DOHH2 (cell line): ENCODE measurements around the gene CALU.
A peak's percentile ranks its signal among the peaks of the same experiment; 100 is the strongest.

Experiments used
- H3F3A ChIP-seq: fragments of 200-600 bp; sonication (generic), shearing (Covaris generic); 2 replicates; pipeline ENCODE4 v1.6.0; 2016; ENCODE audit warnings: antibody characterized with exemption, mild to moderate bottlenecking; ENCODE audit not compliant: control insufficient read depth, insufficient read depth
- H3K27ac ChIP-seq: fragments of 200-600 bp; sonication (generic); 2 replicates; pipeline ENCODE4 v1.5.1; 2014; ENCODE audit warnings: low read depth, mild to moderate bottlenecking, low read length, moderate library complexity
- H3K27me3 ChIP-seq: fragments of 200-600 bp; sonication (generic); 2 replicates; pipeline ENCODE4 v1.6.1; 2014; ENCODE audit warnings: mild to moderate bottlenecking, low read length, mixed read lengths; ENCODE audit not compliant: control insufficient read depth
- H3K36me3 ChIP-seq: fragments of 200-600 bp; sonication (generic); 2 replicates; pipeline ENCODE4 v1.6.1; 2014; ENCODE audit warnings: mild to moderate bottlenecking, low read length, moderate library complexity, mixed read lengths; ENCODE audit not compliant: control insufficient read depth
- H3K4me1 ChIP-seq: fragments of 200-600 bp; sonication (generic); 2 replicates; pipeline ENCODE4 v1.6.1; 2014; ENCODE audit warnings: mild to moderate bottlenecking, low read length, mixed read lengths; ENCODE audit not compliant: control insufficient read depth
- H3K4me2 ChIP-seq: fragments of 200-600 bp; sonication (generic); 2 replicates; pipeline ENCODE4 v1.6.0; 2014; ENCODE audit warnings: mild to moderate bottlenecking, low read length, moderate library complexity
- H3K4me3 ChIP-seq: fragments of 200-600 bp; sonication (generic); 2 replicates; pipeline ENCODE4 v1.5.1; 2014; ENCODE audit warnings: mild to moderate bottlenecking, low read length, mixed read lengths
- H3K79me2 ChIP-seq: fragments of 200-600 bp; sonication (generic); 2 replicates; pipeline ENCODE4 v1.6.1; 2014; ENCODE audit warnings: mild to moderate bottlenecking, low read length, mixed read lengths; ENCODE audit not compliant: control insufficient read depth
- H3K9me2 ChIP-seq: fragments of 200-600 bp; sonication (generic); replicated peaks from 2 replicates; pipeline ENCODE4 v1.6.1; 2014; ENCODE audit warnings: mild to moderate bottlenecking, low read length, mixed read lengths; ENCODE audit not compliant: control insufficient read depth
- H3K9me3 ChIP-seq: fragments of 200-600 bp; sonication (generic); 2 replicates; pipeline ENCODE4 v1.6.1; 2014; ENCODE audit warnings: antibody characterized with exemption, low read length, mixed read lengths; ENCODE audit not compliant: control insufficient read depth, insufficient read depth
- H4K20me1 ChIP-seq: fragments of 200-600 bp; sonication (generic); 2 replicates; pipeline ENCODE4 v1.6.0; 2014; ENCODE audit warnings: low read depth, mild to moderate bottlenecking, antibody characterized with exemption, low read length, moderate library complexity; ENCODE audit not compliant: control insufficient read depth, insufficient read depth
- EZH2phosphoT487 ChIP-seq: fragments of 200-600 bp; sonication (generic); IDR thresholded peaks from 2 replicates; pipeline ENCODE4 v1.6.1; 2017; ENCODE audit warnings: borderline replicate concordance, mild to moderate bottlenecking, antibody characterized with exemption, low read length, moderate library complexity, mixed read lengths
- TF ChIP-seq, protein P1 (sequence below): fragments of 200-600 bp; sonication (generic); IDR thresholded peaks from one replicate; pipeline ENCODE4 v1.5.1; 2014; ENCODE audit warnings: antibody characterized with exemption, mild to moderate bottlenecking, low read depth, low read length; ENCODE audit not compliant: poor library complexity, severe bottlenecking

Gene CALU

DNA sequence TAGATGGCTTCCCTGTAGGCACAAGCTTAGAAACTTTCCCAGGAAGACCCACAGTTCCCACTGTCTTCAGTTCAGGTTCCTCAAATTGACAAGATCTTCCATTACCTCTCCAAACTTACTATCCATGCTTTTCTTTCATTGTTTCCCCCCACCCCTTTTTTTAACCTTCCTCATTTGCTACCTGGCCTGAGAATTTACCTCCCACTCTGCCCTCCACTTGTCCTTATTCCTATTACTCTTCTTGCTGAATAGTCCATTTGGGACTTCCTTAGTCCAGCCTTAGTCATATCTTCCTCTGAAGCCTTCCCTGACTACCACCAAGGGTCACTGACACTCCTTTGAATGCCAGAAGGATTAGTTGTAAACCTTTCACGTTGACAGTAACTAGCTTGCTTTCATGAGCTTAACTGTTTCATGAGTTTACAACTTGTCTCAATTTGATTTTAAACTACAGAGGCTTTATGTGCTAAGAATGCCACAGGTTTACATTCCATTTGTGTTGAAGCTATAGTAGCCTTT lies 1.2 kb upstream of the CALU start:
- Histone ChIP-seq H3K27ac (no peak overlapping the region), H3K4me3 (no peak overlapping the region), H3K27me3 (no peaks in the 10 kb centered on the region), H4K20me1 (peaks cover 20% of the 10 kb centered on the region), H3F3A (0 out of 2 replicates have a peak, but pooled peaks cover 5% of the 10 kb centered on the region), H3K9me3 (no peaks in the 10 kb centered on the region), H3K79me2 (peaks cover 41% of the 10 kb centered on the region), H3K36me3 (peaks cover 23% of the 10 kb centered on the region), H3K4me1 (peaks cover 54% of the 10 kb centered on the region), H3K9me2 (no peaks in the 10 kb centered on the region), H3K4me2 (peak overlapping the region; percentile 91)
- TF ChIP-seq, protein P1, sequence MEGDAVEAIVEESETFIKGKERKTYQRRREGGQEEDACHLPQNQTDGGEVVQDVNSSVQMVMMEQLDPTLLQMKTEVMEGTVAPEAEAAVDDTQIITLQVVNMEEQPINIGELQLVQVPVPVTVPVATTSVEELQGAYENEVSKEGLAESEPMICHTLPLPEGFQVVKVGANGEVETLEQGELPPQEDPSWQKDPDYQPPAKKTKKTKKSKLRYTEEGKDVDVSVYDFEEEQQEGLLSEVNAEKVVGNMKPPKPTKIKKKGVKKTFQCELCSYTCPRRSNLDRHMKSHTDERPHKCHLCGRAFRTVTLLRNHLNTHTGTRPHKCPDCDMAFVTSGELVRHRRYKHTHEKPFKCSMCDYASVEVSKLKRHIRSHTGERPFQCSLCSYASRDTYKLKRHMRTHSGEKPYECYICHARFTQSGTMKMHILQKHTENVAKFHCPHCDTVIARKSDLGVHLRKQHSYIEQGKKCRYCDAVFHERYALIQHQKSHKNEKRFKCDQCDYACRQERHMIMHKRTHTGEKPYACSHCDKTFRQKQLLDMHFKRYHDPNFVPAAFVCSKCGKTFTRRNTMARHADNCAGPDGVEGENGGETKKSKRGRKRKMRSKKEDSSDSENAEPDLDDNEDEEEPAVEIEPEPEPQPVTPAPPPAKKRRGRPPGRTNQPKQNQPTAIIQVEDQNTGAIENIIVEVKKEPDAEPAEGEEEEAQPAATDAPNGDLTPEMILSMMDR = no peak
- no peak for TF ChIP-seq EZH2phosphoT487

GRCh38 chr7:128738570-128739047 lies 550 bp upstream of the CALU start:
- Histone ChIP-seq H3K4me1 (peaks cover 54% of the 10 kb centered on the region), H3K27ac (peak overlapping the region; percentile 37), H3F3A (0 out of 2 replicates have a peak, but pooled peaks cover 5% of the 10 kb centered on the region), H4K20me1 (peaks cover 20% of the 10 kb centered on the region), H3K4me3 (peak overlapping the region; percentile 95), H3K36me3 (peaks cover 26% of the 10 kb centered on the region), H3K4me2 (peak overlapping the region; percentile 91), H3K9me3 (no peaks in the 10 kb centered on the region), H3K27me3 (no peaks in the 10 kb centered on the region), H3K9me2 (no peaks in the 10 kb centered on the region), H3K79me2 (peaks cover 48% of the 10 kb centered on the region)
- TF ChIP-seq EZH2phosphoT487 = no peak
- TF ChIP-seq, protein P1 = no peak

- Histone ChIP-seq H3K4me2 (peak overlapping the region; percentile 91), H3K27me3 (no peaks in the 10 kb centered on the region), H3K4me3 (peak overlapping the region; percentile 95), H3K79me2 (peaks cover 64% of the 10 kb centered on the region), H3K9me2 (no peaks in the 10 kb centered on the region), H3F3A (0 out of 2 replicates have a peak, but pooled peaks cover 5% of the 10 kb centered on the region), H4K20me1 (peaks cover 25% of the 10 kb centered on the region), H3K27ac (peak overlapping the region; percentile 52), H3K4me1 (peaks cover 44% of the 10 kb centered on the region), H3K9me3 (no peaks in the 10 kb centered on the region), H3K36me3 (peaks cover 39% of the 10 kb centered on the region)
- TF ChIP-seq, protein P1 = no peak
These were observed 977 bp downstream of the CALU start for GRCh38 chr7:128739990-128740682.
